Activated T-cell treated with anti-CD3 and anti-CD28 coated beads for 1 hour (primary cell): Measurements from ENCODE around the gene ZMIZ1.

Experiments
- DNase-seq: peaks from one replicate; pipeline ENCODE4 v3.0.0-alpha.2; 2020; ENCODE audit warnings: low read depth

The ZMIZ1 gene

GRCh38 chr10:79289801-79290200 is 221.0 kb downstream of the ZMIZ1 start:
- DNase-seq = no peak

- no peak for DNase-seq
Observed at GRCh38 chr10:79292026-79292766, 223.4 kb downstream of the ZMIZ1 start.

- DNase-seq = no peak
Observed at GRCh38 chr10:79292891-79293746, 224.4 kb downstream of the ZMIZ1 start.

- no peak for DNase-seq
Observed at GRCh38 chr10:79293841-79294581, 225.2 kb downstream of the ZMIZ1 start.

GRCh38 chr10:79295563-79295962 is 226.8 kb downstream of the ZMIZ1 start:
- no peak for DNase-seq

- DNase-seq = no peak
Observed at GRCh38 chr10:79296431-79296830, 227.7 kb downstream of the ZMIZ1 start.

- DNase-seq = no peak
Observed at GRCh38 chr10:79298403-79299244, 229.9 kb downstream of the ZMIZ1 start.

GRCh38 chr10:79299397-79300241 is 230.9 kb downstream of the ZMIZ1 start:
- DNase-seq = no peak

GRCh38 chr10:79300711-79301110 is 231.9 kb downstream of the ZMIZ1 start:
- no peak for DNase-seq

- DNase-seq = no peak
Observed at GRCh38 chr10:79301754-79302530, 233.2 kb downstream of the ZMIZ1 start.

- no peak for DNase-seq
Observed at GRCh38 chr10:79303631-79304478, 235.1 kb downstream of the ZMIZ1 start.

GRCh38 chr10:79304479-79305087 is 235.8 kb downstream of the ZMIZ1 start:
- no peak for DNase-seq

GRCh38 chr10:79305515-79305914 is 236.7 kb downstream of the ZMIZ1 start:
- no peak for DNase-seq

- DNase-seq = no peak
Observed at GRCh38 chr10:79305988-79306387, 237.2 kb downstream of the ZMIZ1 start.

GRCh38 chr10:79306644-79307220 is 238.0 kb downstream of the ZMIZ1 start:
- DNase-seq = no peak

- no peak for DNase-seq
Observed at GRCh38 chr10:79308016-79308415, 239.2 kb downstream of the ZMIZ1 start.

- no peak for DNase-seq
Observed at GRCh38 chr10:79308969-79309665, 240.4 kb downstream of the ZMIZ1 start.
